HepG2 (cell line): Measurements from ENCODE around the gene ELL. TPM values are rescaled to one million over a fixed set of nuclear protein-coding genes. Genes with fewer than 3 reads are reported as not detected.

Experiments
- ARNT ChIP-seq: fragments of 450-650 bp; IDR thresholded peaks from 2 replicates; pipeline ENCODE4 v1.6.1; 2017
- CBX2 ChIP-seq, 2 experiments: fragments of 200-600 bp in 1 of 2; sonication (generic); formaldehyde crosslinking in 1 of 2; IDR thresholded peaks; 2 replicates each; pipeline versions ENCODE4 v1.7.0 to v1.8.1; 2018 to 2022; ENCODE audit warnings: low read depth in 2 of 2, low read length in 1 of 2, mild to moderate bottlenecking in 1 of 2, missing genetic modification reagents in 1 of 2
- DNMT1 ChIP-seq: sonication (generic); formaldehyde crosslinking; IDR thresholded peaks from 2 replicates; pipeline ENCODE4 v1.5.1; 2020; ENCODE audit warnings: mild to moderate bottlenecking, missing genetic modification reagents
- ETV5 ChIP-seq: IDR thresholded peaks from 2 replicates; pipeline ENCODE4 v1.6.1; 2018; ENCODE audit warnings: missing biosample characterization, missing genetic modification reagents, inconsistent platforms, borderline replicate concordance
- GATAD2A ChIP-seq: IDR thresholded peaks from 2 replicates; pipeline ENCODE4 v1.6.1; 2016
- HCFC1 ChIP-seq: fragments of 150-350 bp; IDR thresholded peaks from 2 replicates; pipeline ENCODE4 v1.6.1; 2014; ENCODE audit warnings: low read depth, low read length
- HOXD1 ChIP-seq: sonication (generic); formaldehyde crosslinking; IDR thresholded peaks from 2 replicates; pipeline ENCODE4 v1.5.0; 2020; ENCODE audit warnings: missing genetic modification reagents
- NCOR1 ChIP-seq: fragments of 200-600 bp; sonication (generic); IDR thresholded peaks from 2 replicates; pipeline ENCODE4 v1.7.0; 2017; ENCODE audit warnings: antibody characterized with exemption, low read length, borderline replicate concordance
- RBM39 ChIP-seq: fragments of 200-400 bp; formaldehyde crosslinking; IDR thresholded peaks from one replicate; pipeline ENCODE4 v1.6.1; 2018; ENCODE audit warnings: antibody characterized with exemption, mild to moderate bottlenecking, low read depth, low read length; ENCODE audit not compliant: poor library complexity, severe bottlenecking
- SIN3B ChIP-seq: fragments of 150-350 bp; IDR thresholded peaks from 2 replicates; pipeline ENCODE4 v1.6.1; 2014; ENCODE audit warnings: low read length
- TARDBP ChIP-seq: sonication (generic); formaldehyde crosslinking; IDR thresholded peaks from 2 replicates; pipeline ENCODE4 v1.8.0; 2022; ENCODE audit warnings: mild to moderate bottlenecking, missing genetic modification reagents
- TBX3 ChIP-seq: fragments of 450-650 bp; IDR thresholded peaks from 2 replicates; pipeline ENCODE4 v1.6.1; 2017; ENCODE audit warnings: antibody characterized with exemption, mild to moderate bottlenecking, inconsistent platforms, borderline replicate concordance
- ZEB1 ChIP-seq: IDR thresholded peaks from 2 replicates; pipeline ENCODE4 v1.6.1; 2012; ENCODE audit warnings: mild to moderate bottlenecking, low read depth, inconsistent platforms; ENCODE audit not compliant: insufficient replicate concordance
- ZKSCAN8 ChIP-seq: IDR thresholded peaks from 2 replicates; pipeline ENCODE4 v1.6.1; 2016; ENCODE audit warnings: borderline replicate concordance, missing genetic modification reagents, missing compliant biosample characterization
- ZNF256 ChIP-seq: sonication (generic); formaldehyde crosslinking; conservative IDR thresholded peaks from 2 replicates; pipeline ENCODE4 v1.4.0; 2020; ENCODE audit warnings: missing genetic modification reagents
- ZNF446 ChIP-seq: sonication (generic); formaldehyde crosslinking; IDR thresholded peaks from 2 replicates; pipeline ENCODE4 v1.5.0; 2020; ENCODE audit warnings: mild to moderate bottlenecking, missing genetic modification reagents
- ZNF569 ChIP-seq: sonication (generic); formaldehyde crosslinking; IDR thresholded peaks from 2 replicates; pipeline ENCODE4 v1.5.0; 2020; ENCODE audit warnings: mild to moderate bottlenecking, missing genetic modification reagents, moderate library complexity, borderline replicate concordance
- ZNF75D ChIP-seq: sonication (generic); formaldehyde crosslinking; IDR thresholded peaks from 2 replicates; pipeline ENCODE4 v1.8.1; 2023; ENCODE audit warnings: missing genetic modification reagents, mild to moderate bottlenecking, borderline replicate concordance
- ZNF772 ChIP-seq: sonication (generic); formaldehyde crosslinking; IDR thresholded peaks from 2 replicates; pipeline ENCODE4 v1.5.0; 2020; ENCODE audit warnings: mild to moderate bottlenecking, missing genetic modification reagents
- ZSCAN25 ChIP-seq: sonication (generic); formaldehyde crosslinking; IDR thresholded peaks from 2 replicates; pipeline ENCODE4 v1.8.0; 2022; ENCODE audit warnings: mild to moderate bottlenecking, missing genetic modification reagents
- ZSCAN9 ChIP-seq: IDR thresholded peaks from 2 replicates; pipeline ENCODE4 v1.6.1; 2016; ENCODE audit warnings: borderline replicate concordance
- polyA plus RNA-seq, 8 experiments: library from polyadenylated mRNA; depleted of rRNA in 3 of 8; stranded (reverse) in 7 of 8; unstranded in 1 of 8; fragments of >200 nt; fragmentation: Illumina TruSeq in 4 of 8; extraction: Trizol in 4 of 8; gene quantifications; 2 replicates each; pipeline versions ENCODE4 v1.2.1 to v1.2.3, GENCODE V29; 2011 to 2016; ENCODE audit warnings: low read depth in 4 of 8, missing spikeins in 1 of 8, mixed read lengths in 1 of 8; ENCODE audit not compliant: insufficient read depth in 1 of 8
- total RNA-seq, 5 experiments: library from RNA; depleted of rRNA; stranded (reverse); fragments of >200 nt; fragmentation: Illumina TruSeq; extraction: Trizol; gene quantifications; 2 replicates each; pipeline ENCODE4 v1.2.3, GENCODE V29; 2016; ENCODE audit warnings: low read depth in 1 of 5
- TF ChIP-seq, protein P1 (sequence below): sonication (generic); formaldehyde crosslinking; IDR thresholded peaks from 2 replicates; pipeline ENCODE4 v1.4.0; 2020; ENCODE audit warnings: missing genetic modification reagents
- TF ChIP-seq, protein P2 (sequence below): sonication (generic); formaldehyde crosslinking; IDR thresholded peaks from 2 replicates; pipeline ENCODE4 v1.5.0; 2020; ENCODE audit warnings: missing genetic modification reagents
- TF ChIP-seq, protein P3 (sequence below): sonication (generic); formaldehyde crosslinking; IDR thresholded peaks from 2 replicates; pipeline ENCODE4 v1.4.0; 2020; ENCODE audit warnings: missing genetic modification reagents, borderline replicate concordance

ELL gene
- total and polyA plus RNA-seq, 2 of the 13 experiments (the other 11 are each of a cell fraction or from before 2014, with no cell fraction given), result 3.7 to 5.4 TPM

DNA sequence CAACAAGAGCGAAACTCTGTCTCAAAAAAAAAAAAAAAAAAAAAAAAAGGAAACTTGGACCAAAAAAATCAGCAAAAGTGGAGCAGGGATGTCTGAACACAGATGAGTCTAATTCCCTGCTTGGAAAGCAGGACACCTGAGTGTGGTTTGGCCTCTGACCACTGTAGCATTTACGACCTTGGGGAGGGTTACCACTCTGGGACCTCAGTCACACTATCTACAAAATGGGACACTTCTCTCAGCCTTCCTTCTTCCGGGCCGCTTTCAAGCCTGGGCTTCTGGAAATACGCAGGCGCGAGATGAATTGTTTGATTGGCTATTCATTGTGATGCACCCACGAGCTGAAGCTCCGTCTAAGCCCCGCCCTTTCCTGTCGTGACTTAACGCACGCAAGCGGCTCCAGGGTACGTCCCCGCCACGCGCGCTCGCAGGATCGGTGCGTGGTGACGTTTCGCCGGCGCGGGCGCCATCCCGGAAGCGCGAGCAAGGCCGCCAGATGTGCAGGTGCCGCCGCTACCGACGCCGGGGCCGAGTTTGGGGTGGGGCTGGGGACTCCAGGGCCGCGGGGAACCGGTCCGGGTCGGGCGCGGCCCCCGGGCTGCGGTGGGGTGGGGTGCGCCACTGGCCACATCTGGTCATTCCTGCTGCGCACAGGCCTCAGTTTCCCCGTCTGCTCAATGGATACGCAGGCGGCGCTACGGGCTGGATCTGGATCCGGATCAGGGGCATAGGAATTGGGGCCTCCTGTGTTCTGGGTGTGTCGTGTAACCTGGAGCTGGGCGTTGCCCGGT lies 35.7 kb upstream of the ELL start, which contains the start of gene KXD1 (continued):
- TF ChIP-seq NCOR1, result no peak
- no peak for TF ChIP-seq DNMT1 (CRISPR knock-in tag)
- no peak for TF ChIP-seq CBX2 (IDR thresholded peaks at IDR 0.05; ENCODE audit: low read depth, low read length)
- no peak for TF ChIP-seq CBX2 (CRISPR knock-in tag; IDR thresholded peaks at IDR 0.05; ENCODE audit: low read depth)
- 0 out of 2 replicates have a peak, but pooled peaks have one; percentile 45 for TF ChIP-seq ZNF256
- TF ChIP-seq ZSCAN25 (CRISPR knock-in tag), result no peak
- TF ChIP-seq, protein P1, sequence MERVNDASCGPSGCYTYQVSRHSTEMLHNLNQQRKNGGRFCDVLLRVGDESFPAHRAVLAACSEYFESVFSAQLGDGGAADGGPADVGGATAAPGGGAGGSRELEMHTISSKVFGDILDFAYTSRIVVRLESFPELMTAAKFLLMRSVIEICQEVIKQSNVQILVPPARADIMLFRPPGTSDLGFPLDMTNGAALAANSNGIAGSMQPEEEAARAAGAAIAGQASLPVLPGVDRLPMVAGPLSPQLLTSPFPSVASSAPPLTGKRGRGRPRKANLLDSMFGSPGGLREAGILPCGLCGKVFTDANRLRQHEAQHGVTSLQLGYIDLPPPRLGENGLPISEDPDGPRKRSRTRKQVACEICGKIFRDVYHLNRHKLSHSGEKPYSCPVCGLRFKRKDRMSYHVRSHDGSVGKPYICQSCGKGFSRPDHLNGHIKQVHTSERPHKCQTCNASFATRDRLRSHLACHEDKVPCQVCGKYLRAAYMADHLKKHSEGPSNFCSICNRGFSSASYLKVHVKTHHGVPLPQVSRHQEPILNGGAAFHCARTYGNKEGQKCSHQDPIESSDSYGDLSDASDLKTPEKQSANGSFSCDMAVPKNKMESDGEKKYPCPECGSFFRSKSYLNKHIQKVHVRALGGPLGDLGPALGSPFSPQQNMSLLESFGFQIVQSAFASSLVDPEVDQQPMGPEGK (CRISPR knock-in tag), result no peak
- TF ChIP-seq, protein P2, sequence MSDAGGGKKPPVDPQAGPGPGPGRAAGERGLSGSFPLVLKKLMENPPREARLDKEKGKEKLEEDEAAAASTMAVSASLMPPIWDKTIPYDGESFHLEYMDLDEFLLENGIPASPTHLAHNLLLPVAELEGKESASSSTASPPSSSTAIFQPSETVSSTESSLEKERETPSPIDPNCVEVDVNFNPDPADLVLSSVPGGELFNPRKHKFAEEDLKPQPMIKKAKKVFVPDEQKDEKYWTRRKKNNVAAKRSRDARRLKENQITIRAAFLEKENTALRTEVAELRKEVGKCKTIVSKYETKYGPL (CRISPR knock-in tag), result no peak
- TF ChIP-seq HCFC1, result peak; percentile 26; the same call in 1 of the 2 replicates
- no peak for TF ChIP-seq ZNF569
- TF ChIP-seq RBM39, result peak; percentile 72
- no peak for TF ChIP-seq ZNF446 (CRISPR knock-in tag)
- no peak for TF ChIP-seq ZNF772 (CRISPR knock-in tag)
- no peak for TF ChIP-seq SIN3B
- TF ChIP-seq ZEB1, result no peak
- TF ChIP-seq ZSCAN9, result no peak
- TF ChIP-seq TBX3, result no peak
- TF ChIP-seq TARDBP (CRISPR knock-in tag), result peak; percentile 59; the same call in 1 of the 2 replicates
- TF ChIP-seq ARNT, result no peak
- TF ChIP-seq HOXD1 (CRISPR knock-in tag), result no peak
- peak; percentile 83; the same call in 1 of the 2 replicates for TF ChIP-seq ETV5 (CRISPR knock-in tag)
- no peak for TF ChIP-seq ZKSCAN8 (CRISPR knock-in tag)
- TF ChIP-seq, protein P3, sequence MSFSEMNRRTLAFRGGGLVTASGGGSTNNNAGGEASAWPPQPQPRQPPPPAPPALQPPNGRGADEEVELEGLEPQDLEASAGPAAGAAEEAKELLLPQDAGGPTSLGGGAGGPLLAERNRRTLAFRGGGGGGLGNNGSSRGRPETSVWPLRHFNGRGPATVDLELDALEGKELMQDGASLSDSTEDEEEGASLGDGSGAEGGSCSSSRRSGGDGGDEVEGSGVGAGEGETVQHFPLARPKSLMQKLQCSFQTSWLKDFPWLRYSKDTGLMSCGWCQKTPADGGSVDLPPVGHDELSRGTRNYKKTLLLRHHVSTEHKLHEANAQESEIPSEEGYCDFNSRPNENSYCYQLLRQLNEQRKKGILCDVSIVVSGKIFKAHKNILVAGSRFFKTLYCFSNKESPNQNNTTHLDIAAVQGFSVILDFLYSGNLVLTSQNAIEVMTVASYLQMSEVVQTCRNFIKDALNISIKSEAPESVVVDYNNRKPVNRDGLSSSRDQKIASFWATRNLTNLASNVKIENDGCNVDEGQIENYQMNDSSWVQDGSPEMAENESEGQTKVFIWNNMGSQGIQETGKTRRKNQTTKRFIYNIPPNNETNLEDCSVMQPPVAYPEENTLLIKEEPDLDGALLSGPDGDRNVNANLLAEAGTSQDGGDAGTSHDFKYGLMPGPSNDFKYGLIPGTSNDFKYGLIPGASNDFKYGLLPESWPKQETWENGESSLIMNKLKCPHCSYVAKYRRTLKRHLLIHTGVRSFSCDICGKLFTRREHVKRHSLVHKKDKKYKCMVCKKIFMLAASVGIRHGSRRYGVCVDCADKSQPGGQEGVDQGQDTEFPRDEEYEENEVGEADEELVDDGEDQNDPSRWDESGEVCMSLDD, result no peak
- TF ChIP-seq ZNF75D (CRISPR knock-in tag), result no peak
- peak; percentile 72 for TF ChIP-seq GATAD2A
